CD4-positive, alpha-beta T cell (primary cell): ENCODE measurements around the gene SULF2. TPM values are rescaled to one million over a fixed set of nuclear protein-coding genes. Genes with fewer than 3 reads are reported as not detected.

ENCODE experiments used
- ATAC-seq: fragments of 200-7000 bp; cut with Tn5 transposase; one replicate; pipeline ENCODE4 v1.10.0; 2022; ENCODE audit warnings: mild to moderate bottlenecking; ENCODE audit not compliant: poor library complexity
- CTCF ChIA-PET: fragments of 350-600 bp; sonication (Branson Sonifier 250); formaldehyde crosslinking; loops from one replicate; lab custom pipeline; 2021; ENCODE audit warnings: antibody characterized with exemption, inconsistent platforms; lab: Charles Lee
- POLR2A ChIA-PET: fragments of 350-600 bp; sonication (Branson Sonifier 250); formaldehyde crosslinking; loops from one replicate; lab custom pipeline; 2021; ENCODE audit warnings: antibody characterized with exemption, inconsistent platforms; lab: Charles Lee
- DNase-seq, 14 experiments: peaks; one replicate each; pipeline ENCODE4 v3.0.0-alpha.2; 2013 to 2020; ENCODE audit warnings: mixed read lengths in 2 of 14
- H3K27ac ChIP-seq, 2 donors: one replicate each; pipeline versions ENCODE4 v1.5.1 to v1.7.0; 2013; ENCODE audit warnings: low read length in 2 of 2, low read depth in 1 of 2, mild to moderate bottlenecking in 1 of 2
- H3K27me3 ChIP-seq, 2 experiments: 1 replicate in 1 of 2; 2 replicates in 1 of 2; pipeline versions ENCODE4 v1.6.1 to v1.7.0; 2013; ENCODE audit warnings: low read length in 2 of 2, control low read depth in 1 of 2, mild to moderate bottlenecking in 1 of 2, moderate library complexity in 1 of 2; ENCODE audit not compliant: insufficient read depth in 2 of 2, control insufficient read depth in 1 of 2
- H3K36me3 ChIP-seq: one replicate; pipeline ENCODE4 v1.6.1; 2013; ENCODE audit warnings: low read length, control low read depth; ENCODE audit not compliant: insufficient read depth
- H3K4me1 ChIP-seq: one replicate; pipeline ENCODE4 v1.6.1; 2013; ENCODE audit warnings: low read length, control low read depth; ENCODE audit not compliant: insufficient read depth
- H3K4me3 ChIP-seq: one replicate; pipeline ENCODE4 v1.5.1; 2013; ENCODE audit warnings: mild to moderate bottlenecking, low read length, moderate library complexity
- H3K9me3 ChIP-seq, 2 experiments: 1 replicate in 1 of 2; 2 replicates in 1 of 2; pipeline versions ENCODE4 v1.6.1 to v1.7.0; 2013; ENCODE audit warnings: low read length in 2 of 2, mild to moderate bottlenecking in 2 of 2, control low read depth in 1 of 2, moderate library complexity in 1 of 2; ENCODE audit not compliant: control insufficient read depth in 1 of 2, insufficient read depth in 1 of 2
- H3K27ac Mint-ChIP-seq: one replicate; pipeline ENCODE4 v1.8.0; 2020; ENCODE audit warnings: mixed read lengths
- H3K27me3 Mint-ChIP-seq: one replicate; pipeline ENCODE4 v1.8.0; 2021; ENCODE audit warnings: mixed read lengths
- H3K36me3 Mint-ChIP-seq: one replicate; pipeline ENCODE4 v1.8.0; 2021; ENCODE audit warnings: low read depth, mixed read lengths
- H3K4me1 Mint-ChIP-seq: one replicate; pipeline ENCODE4 v1.8.0; 2021; ENCODE audit warnings: low read depth, mixed read lengths
- H3K4me3 Mint-ChIP-seq: one replicate; pipeline ENCODE4 v1.8.0; 2020; ENCODE audit warnings: mild to moderate bottlenecking, mixed read lengths
- H3K9me3 Mint-ChIP-seq: one replicate; pipeline ENCODE4 v1.8.0; 2020; ENCODE audit warnings: mixed read lengths
- CTCF ChIP-seq: fragments of 200-600 bp; IDR thresholded peaks from one replicate; pipeline ENCODE4 v1.8.0; 2022; ENCODE audit warnings: antibody characterized with exemption, mild to moderate bottlenecking
- intact Hi-C, 2 experiments: fragments of 100-400 bp; cut with DNase I in 1 of 2; cut with micrococcal nuclease in 1 of 2; formaldehyde crosslinking; loops; one replicate each; pipeline versions ENCODE4 v1.15.1 to v1.9.0; 2023 to 2025; cut with DNase I, micrococcal nuclease
- total RNA-seq, 174 experiments: library from RNA in 2 of 174; stranded (reverse) in 2 of 174; gene quantifications; one replicate each; pipeline ENCODE4 v1.2.3 and lab custom pipeline; 2021 to 2026

Gene SULF2
- total RNA-seq, 2 experiments from 2014 or later: 1.5 to 2.8 TPM

DNA sequence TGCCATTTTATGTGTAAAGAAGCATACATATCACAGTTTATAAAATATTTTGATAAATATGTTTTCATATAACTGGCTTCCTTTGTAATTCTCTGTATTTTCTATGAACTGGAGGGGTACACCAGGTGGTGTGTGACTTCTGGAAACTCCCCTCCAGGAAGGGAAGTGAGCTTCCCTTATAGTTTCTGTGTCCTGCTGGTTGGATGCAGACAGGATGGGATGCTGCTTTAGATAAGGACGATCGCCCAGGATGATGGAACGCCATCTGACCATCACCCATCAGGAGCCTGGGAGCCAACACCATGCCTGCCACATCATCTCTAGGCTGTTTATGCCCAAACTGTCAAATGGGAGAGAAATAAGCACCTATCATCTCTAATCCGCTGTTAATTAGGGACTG, 66.1 kb downstream of the SULF2 start:
- Mint-ChIP-seq H3K4me1 (no peaks in the 10 kb centered on the region), H3K27ac (no peak overlapping the region), H3K36me3 (no peaks in the 10 kb centered on the region), H3K4me3 (no peak overlapping the region), H3K27me3 (peaks cover 11% of the 10 kb centered on the region), H3K9me3 (no peaks in the 10 kb centered on the region)
- Histone ChIP-seq H3K27ac (no peak overlapping the region), H3K27me3 (no peaks in the 10 kb centered on the region), H3K4me1 (no peaks in the 10 kb centered on the region), H3K4me3 (no peak overlapping the region), H3K9me3 (no peaks in the 10 kb centered on the region), H3K36me3 (no peaks in the 10 kb centered on the region)
- intact Hi-C loops: no loop called here
- ATAC-seq: no peak
- TF ChIP-seq CTCF: no peak
- ChIA-PET CTCF (interaction anchor here (1.6 kb wide), 1 partner anchor 55 kb away, joined by 3 read pairs; no protein-coding TSS in a partner anchor), POLR2A (no interaction called here)
- no peak for DNase-seq

DNA sequence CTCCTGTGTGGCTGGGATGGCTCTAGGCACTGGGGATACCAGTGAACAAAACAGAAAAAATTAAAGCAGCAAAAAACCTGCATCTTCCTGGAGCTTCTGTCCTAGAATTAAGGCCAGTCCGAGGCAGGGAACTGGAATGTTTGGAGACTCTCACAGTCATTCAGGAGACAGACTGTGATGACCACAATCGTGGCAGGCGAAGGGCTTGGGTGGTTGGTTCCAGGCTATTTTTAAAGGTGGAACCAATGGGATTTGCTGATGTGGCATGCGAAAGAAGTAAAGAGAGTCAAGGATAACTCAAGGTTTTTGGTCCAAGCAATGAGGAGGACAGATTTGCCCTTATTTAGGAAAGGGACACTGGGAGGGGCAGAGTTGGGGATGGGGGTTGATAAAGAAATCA, 66.9 kb downstream of the SULF2 start:
- Mint-ChIP-seq H3K4me3 (no peak overlapping the region), H3K4me1 (no peaks in the 10 kb centered on the region), H3K9me3 (no peaks in the 10 kb centered on the region), H3K36me3 (no peaks in the 10 kb centered on the region), H3K27me3 (peaks cover 11% of the 10 kb centered on the region), H3K27ac (no peak overlapping the region)
- H3K27me3 ChIP-seq: no peaks in the 10 kb centered on the region
- no peak overlapping the region for H3K27ac ChIP-seq
- ATAC-seq: no peak
- no peak for DNase-seq
- intact Hi-C loops: no loop called here
- H3K4me3 ChIP-seq: no peak overlapping the region
- H3K9me3 ChIP-seq: no peaks in the 10 kb centered on the region
- H3K36me3 ChIP-seq: no peaks in the 10 kb centered on the region
- POLR2A ChIA-PET: no interaction called here
- CTCF ChIA-PET: interaction anchor here (1.6 kb wide), 1 partner anchor 55 kb away, joined by 3 read pairs; no protein-coding TSS in a partner anchor
- H3K4me1 ChIP-seq: no peaks in the 10 kb centered on the region
- no peak for TF ChIP-seq CTCF

DNA sequence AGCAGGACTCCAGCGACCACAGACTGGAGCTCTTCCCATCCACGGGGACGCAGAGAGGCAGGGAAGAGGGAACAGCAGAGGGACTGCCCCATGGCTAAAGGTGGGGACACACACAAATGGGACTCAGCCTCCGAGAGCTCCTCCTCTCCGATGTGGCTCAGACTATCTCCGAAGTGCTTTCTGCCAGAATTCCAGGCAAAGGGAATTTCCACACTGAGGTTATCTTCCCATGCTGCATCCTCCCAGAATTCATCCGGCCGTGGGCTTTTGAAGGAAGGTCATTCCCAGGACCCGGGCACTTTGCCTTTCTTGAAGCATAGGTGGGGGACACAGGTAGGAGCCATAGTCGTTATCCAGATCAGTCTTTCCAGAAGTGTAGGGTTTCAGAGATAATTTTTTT, 67.9 kb downstream of the SULF2 start:
- Histone ChIP-seq H3K9me3 (no peaks in the 10 kb centered on the region), H3K4me1 (no peaks in the 10 kb centered on the region)

More for the DNA sequence above, 67.9 kb downstream of the SULF2 start:
- Histone ChIP-seq H3K36me3 (no peaks in the 10 kb centered on the region), H3K27ac (no peak overlapping the region), H3K27me3 (no peaks in the 10 kb centered on the region), H3K4me3 (no peak overlapping the region)
- Mint-ChIP-seq H3K4me1 (no peaks in the 10 kb centered on the region), H3K9me3 (no peaks in the 10 kb centered on the region), H3K27ac (no peak overlapping the region), H3K36me3 (no peaks in the 10 kb centered on the region), H3K27me3 (peaks cover 11% of the 10 kb centered on the region), H3K4me3 (no peak overlapping the region)
- ATAC-seq (no peak), DNase-seq (no peak)
- CTCF ChIA-PET: interaction anchor here (0.8 to 1.6 kb wide), 2 partner anchors 8 to 54 kb away, joined by 3 read pairs; no protein-coding TSS in a partner anchor
- no peak for TF ChIP-seq CTCF
- intact Hi-C loops: no loop called here
- POLR2A ChIA-PET: no interaction called here
